Mesendoderm (in vitro differentiated cells): ENCODE data around the gene TTBK2.

Experiments used
- DNase-seq: peaks from one replicate; pipeline ENCODE4 v3.0.0; 2013
- H2AK5ac ChIP-seq: 2 replicates; pipeline ENCODE4 v1.6.1; 2013; ENCODE audit warnings: low read length, inconsistent platforms
- H2BK120ac ChIP-seq: 2 replicates; pipeline ENCODE4 v1.6.1; 2013; ENCODE audit warnings: low read depth, mild to moderate bottlenecking, low read length, moderate library complexity, mixed read lengths
- H2BK15ac ChIP-seq: replicated peaks from 2 replicates; pipeline ENCODE4 v1.6.1; 2013; ENCODE audit warnings: low read depth, mild to moderate bottlenecking, moderate library complexity
- H2BK5ac ChIP-seq: 2 replicates; pipeline ENCODE4 v1.6.1; 2013; ENCODE audit warnings: low read length, inconsistent platforms
- H3K18ac ChIP-seq: 2 replicates; pipeline ENCODE4 v1.6.1; 2013; ENCODE audit warnings: mild to moderate bottlenecking, low read length, mixed read lengths
- H3K23ac ChIP-seq: one replicate; pipeline ENCODE4 v1.6.1; 2013; ENCODE audit warnings: low read length
- H3K27ac ChIP-seq: 2 replicates; pipeline ENCODE4 v1.5.1; 2013; ENCODE audit warnings: low read depth, mild to moderate bottlenecking, inconsistent platforms, low read length, moderate library complexity
- H3K27me3 ChIP-seq: 2 replicates; pipeline ENCODE4 v1.6.1; 2013; ENCODE audit warnings: low read length, control low read depth, mild to moderate bottlenecking, inconsistent platforms; ENCODE audit not compliant: insufficient read depth, poor library complexity
- H3K36me3 ChIP-seq: 2 replicates; pipeline ENCODE4 v1.6.1; 2013; ENCODE audit warnings: low read length, inconsistent platforms; ENCODE audit not compliant: control insufficient read depth, insufficient read depth
- H3K4ac ChIP-seq: one replicate; pipeline ENCODE4 v1.6.1; 2013; ENCODE audit warnings: low read depth, mild to moderate bottlenecking, low read length, moderate library complexity
- H3K4me1 ChIP-seq: 2 replicates; pipeline ENCODE4 v1.6.1; 2013; ENCODE audit warnings: low read depth, low read length, inconsistent platforms; ENCODE audit not compliant: control insufficient read depth
- H3K4me2 ChIP-seq: 2 replicates; pipeline ENCODE4 v1.6.1; 2013; ENCODE audit warnings: low read length
- H3K4me3 ChIP-seq: 2 replicates; pipeline ENCODE4 v1.5.1; 2013; ENCODE audit warnings: mild to moderate bottlenecking, low read length
- H3K56ac ChIP-seq: one replicate; pipeline ENCODE4 v1.6.1; 2013; ENCODE audit warnings: low read length
- H3K79me1 ChIP-seq: 2 replicates; pipeline ENCODE4 v1.6.1; 2013; ENCODE audit warnings: low read length, inconsistent platforms
- H3K79me2 ChIP-seq: 2 replicates; pipeline ENCODE4 v1.6.1; 2013; ENCODE audit warnings: mild to moderate bottlenecking, low read length; ENCODE audit not compliant: control insufficient read depth, insufficient read depth
- H3K9ac ChIP-seq: 2 replicates; pipeline ENCODE4 v1.6.1; 2013; ENCODE audit warnings: low read length, inconsistent platforms
- H4K5ac ChIP-seq: one replicate; pipeline ENCODE4 v1.6.1; 2013; ENCODE audit warnings: low read length
- H4K8ac ChIP-seq: one replicate; pipeline ENCODE4 v1.6.1; 2013; ENCODE audit warnings: low read depth, mild to moderate bottlenecking, control low read depth, low read length, moderate library complexity
- WGBS: extraction: QIAGEN DNeasy Blood & Tissue Kit; methylation state at CpG from one replicate; pipeline ENCODE4 v1.1.7; 2013; ENCODE audit warnings: low lambda C conversion rate, missing lambda C conversion rate; ENCODE audit not compliant: insufficient coverage; ENCODE audit errors: extremely low coverage; 5-methylcytosine and 5-hydroxymethylcytosine counted together

Gene TTBK2

DNA sequence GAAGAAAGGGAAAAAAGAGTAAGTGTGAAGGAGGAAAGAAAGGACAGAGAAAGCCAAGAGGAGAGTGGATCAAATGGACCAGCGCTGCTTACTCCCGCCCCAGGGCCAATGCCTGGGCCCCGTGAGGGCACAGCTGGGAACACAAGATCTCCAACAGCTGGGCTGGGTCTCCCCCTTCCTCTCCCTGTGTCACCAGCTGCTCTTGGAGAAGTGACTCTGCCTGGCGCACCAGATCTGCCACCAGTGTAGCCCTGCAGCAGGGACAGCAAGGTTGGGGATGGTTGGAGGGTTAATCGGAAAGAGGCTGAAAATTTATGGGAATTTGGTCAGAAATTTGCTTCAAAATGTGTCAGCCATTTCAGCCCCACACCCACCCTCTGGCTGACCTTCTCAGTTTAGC, 192.0 kb downstream of the TTBK2 start:
- Histone ChIP-seq H3K4ac (no peak overlapping the region), H3K18ac (no peak overlapping the region), H2BK120ac (no peak overlapping the region), H3K27ac (no peak overlapping the region), H2BK15ac (no peak overlapping the region), H4K8ac (no peak overlapping the region), H3K23ac (no peak overlapping the region), H2BK5ac (no peak overlapping the region), H3K4me3 (no peak overlapping the region), H3K27me3 (no peaks in the 10 kb centered on the region), H4K5ac (no peak overlapping the region), H3K79me1 (no peaks in the 10 kb centered on the region), H3K4me2 (no peak overlapping the region), H3K36me3 (peaks cover 19% of the 10 kb centered on the region), H3K79me2 (no peaks in the 10 kb centered on the region), H3K9ac (no peak overlapping the region), H3K4me1 (no peaks in the 10 kb centered on the region), H2AK5ac (no peak overlapping the region), H3K56ac (no peak overlapping the region)
- no peak for DNase-seq
- WGBS: no CpG with 5 or more reads among the region's 5 CpGs

DNA sequence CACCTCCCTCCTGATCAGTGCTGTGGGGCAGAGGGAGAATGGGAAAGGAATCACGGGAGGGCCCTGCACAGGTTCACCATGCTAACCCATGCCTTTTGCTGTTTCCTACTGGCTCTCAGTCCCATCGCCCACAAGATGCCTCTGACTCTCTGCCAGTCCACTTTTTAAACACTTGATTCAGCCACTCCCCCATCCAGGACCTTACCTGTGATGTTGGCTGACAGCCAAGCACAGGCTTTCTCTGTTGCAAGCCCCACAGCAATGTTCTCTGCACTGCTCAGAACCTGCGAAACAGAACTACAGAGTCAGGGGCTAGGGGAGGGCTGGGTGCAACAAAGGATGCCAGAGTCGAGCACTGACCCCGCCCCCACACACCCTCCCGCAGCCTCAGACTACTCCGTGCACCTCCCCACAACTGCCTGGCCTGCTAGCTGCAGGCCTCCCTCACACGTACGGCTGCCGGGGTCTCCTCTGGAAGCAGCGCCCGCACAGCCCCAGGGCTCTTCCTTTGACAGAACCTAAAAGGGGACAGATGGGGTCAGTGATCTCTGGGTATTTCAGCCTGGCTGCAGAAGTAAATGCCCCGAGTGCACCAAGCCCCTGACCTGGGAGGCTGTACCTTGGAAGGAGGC, 192.7 kb downstream of the TTBK2 start:
- H3K18ac ChIP-seq: no peak overlapping the region

DNA sequence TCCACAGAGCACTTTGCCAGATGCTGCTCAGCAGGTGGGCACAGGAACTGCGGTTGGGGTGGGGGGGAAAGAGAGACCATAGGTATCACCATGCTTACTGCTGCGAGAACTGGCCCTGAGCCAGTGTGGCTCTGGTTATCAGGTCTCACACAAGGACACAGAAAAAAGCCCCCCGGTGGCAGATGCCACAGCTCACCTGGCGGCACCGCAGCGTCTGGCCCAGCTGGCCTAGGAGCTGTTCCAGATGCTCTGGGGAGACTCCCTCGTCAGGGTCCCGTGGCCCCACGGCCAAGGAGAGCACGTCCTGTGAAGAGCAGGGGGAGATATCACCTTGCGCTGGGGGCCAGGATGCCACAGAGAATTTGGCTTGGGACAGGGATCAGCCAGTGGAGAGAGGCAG, 194.5 kb downstream of the TTBK2 start:
- no peak overlapping the region for H3K4me3 ChIP-seq
- peaks cover 18% of the 10 kb centered on the region for H3K36me3 ChIP-seq
- no peak overlapping the region for H3K4ac ChIP-seq
- no peaks in the 10 kb centered on the region for H3K4me1 ChIP-seq
- no peak for DNase-seq
- WGBS: no CpG with 5 or more reads among the region's 11 CpGs
- H2BK120ac ChIP-seq: no peak overlapping the region
- H3K9ac ChIP-seq: no peak overlapping the region
- H4K5ac ChIP-seq: no peak overlapping the region
- no peak overlapping the region for H3K27ac ChIP-seq
- H3K23ac ChIP-seq: no peak overlapping the region
- no peaks in the 10 kb centered on the region for H3K79me1 ChIP-seq
- no peaks in the 10 kb centered on the region for H3K79me2 ChIP-seq
- no peak overlapping the region for H3K18ac ChIP-seq
- no peak overlapping the region for H3K4me2 ChIP-seq
- no peak overlapping the region for H2AK5ac ChIP-seq
- H4K8ac ChIP-seq: no peak overlapping the region
- no peak overlapping the region for H2BK15ac ChIP-seq
- no peak overlapping the region for H3K56ac ChIP-seq
- H2BK5ac ChIP-seq: no peak overlapping the region
- H3K27me3 ChIP-seq: no peaks in the 10 kb centered on the region

More for the DNA sequence above, 192.7 kb downstream of the TTBK2 start:
- Histone ChIP-seq H2BK15ac (no peak overlapping the region), H3K23ac (no peak overlapping the region), H2AK5ac (no peak overlapping the region), H2BK5ac (no peak overlapping the region), H3K4me2 (no peak overlapping the region), H2BK120ac (no peak overlapping the region), H3K56ac (no peak overlapping the region), H3K36me3 (peaks cover 23% of the 10 kb centered on the region), H3K4ac (no peak overlapping the region), H3K27me3 (no peaks in the 10 kb centered on the region), H4K5ac (no peak overlapping the region), H3K9ac (no peak overlapping the region), H3K4me3 (no peak overlapping the region), H3K79me1 (no peaks in the 10 kb centered on the region), H3K27ac (no peak overlapping the region), H3K79me2 (no peaks in the 10 kb centered on the region), H3K4me1 (no peaks in the 10 kb centered on the region), H4K8ac (no peak overlapping the region)
- DNase-seq: no peak
- no CpG with 5 or more reads among the region's 13 CpGs for WGBS

DNA sequence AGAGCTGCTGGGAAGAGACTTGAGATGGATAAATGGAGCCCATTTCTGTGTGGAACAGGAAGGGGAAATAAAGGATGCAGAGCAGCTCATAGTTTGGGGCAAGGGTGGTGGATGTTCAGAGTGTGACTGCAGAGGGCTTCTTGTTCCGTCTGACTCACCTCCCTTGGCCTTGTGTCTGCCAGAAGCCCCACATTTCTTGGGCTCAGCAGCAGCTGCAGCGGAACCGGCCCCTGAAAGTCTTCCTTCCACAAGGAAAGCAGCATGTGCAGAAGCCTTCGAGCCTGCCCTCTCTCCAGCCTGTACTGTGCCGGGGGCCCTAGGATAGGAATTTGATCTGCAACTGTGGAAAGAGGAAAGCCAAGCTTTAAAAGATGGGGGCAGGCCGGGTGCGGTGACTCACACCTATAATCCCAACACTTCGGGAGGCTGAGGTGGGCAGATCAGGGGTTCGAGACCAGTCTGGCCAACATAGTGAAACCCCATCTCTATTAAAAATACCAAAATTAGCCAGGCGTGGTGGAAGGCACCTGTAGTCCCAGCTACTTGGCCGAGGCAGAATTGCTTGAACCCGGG, 195.2 kb downstream of the TTBK2 start:
- H3K23ac ChIP-seq: no peak overlapping the region
- no peak overlapping the region for H3K18ac ChIP-seq
- no peak for DNase-seq

DNA sequence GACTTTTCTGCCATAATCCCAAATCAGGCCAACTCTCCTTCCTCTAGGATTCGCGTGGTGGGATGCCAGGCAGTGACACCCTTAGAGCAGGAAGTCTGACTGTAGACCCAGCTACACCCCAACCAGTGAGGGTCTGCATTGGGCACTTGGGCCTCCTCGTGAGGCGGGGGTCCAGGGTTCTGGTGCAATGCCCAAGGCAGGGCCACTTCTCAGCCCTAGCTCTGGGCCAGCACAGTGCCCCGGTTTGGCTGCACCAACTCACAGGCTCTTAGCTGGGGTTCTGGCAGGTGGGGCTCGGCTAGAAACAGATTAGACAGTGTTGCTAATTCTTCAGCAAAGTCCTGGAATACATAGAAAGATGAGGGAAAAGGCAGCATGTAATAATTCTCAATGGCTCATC, 196.3 kb downstream of the TTBK2 start:
- Histone ChIP-seq H3K27ac (no peak overlapping the region), H2BK120ac (no peak overlapping the region), H3K18ac (no peak overlapping the region), H3K4me1 (no peaks in the 10 kb centered on the region), H2BK15ac (no peak overlapping the region), H4K5ac (no peak overlapping the region), H3K4ac (no peak overlapping the region), H3K4me3 (no peak overlapping the region), H3K79me1 (no peaks in the 10 kb centered on the region), H3K4me2 (no peak overlapping the region), H3K79me2 (no peaks in the 10 kb centered on the region), H3K23ac (no peak overlapping the region), H3K56ac (no peak overlapping the region), H3K9ac (no peak overlapping the region), H3K27me3 (no peaks in the 10 kb centered on the region), H3K36me3 (peaks cover 17% of the 10 kb centered on the region), H4K8ac (no peak overlapping the region), H2BK5ac (no peak overlapping the region), H2AK5ac (no peak overlapping the region)
- no CpG with 5 or more reads among the region's 6 CpGs for WGBS
- no peak for DNase-seq

More for the DNA sequence above, 195.2 kb downstream of the TTBK2 start:
- no peak overlapping the region for H2AK5ac ChIP-seq
- H3K4me1 ChIP-seq: no peaks in the 10 kb centered on the region
- no peak overlapping the region for H3K4me2 ChIP-seq
- no peak overlapping the region for H3K27ac ChIP-seq
- H3K27me3 ChIP-seq: no peaks in the 10 kb centered on the region
- H2BK120ac ChIP-seq: no peak overlapping the region
- H4K5ac ChIP-seq: no peak overlapping the region
- H3K4me3 ChIP-seq: no peak overlapping the region
- no peak overlapping the region for H2BK15ac ChIP-seq
- H4K8ac ChIP-seq: no peak overlapping the region
- no peak overlapping the region for H2BK5ac ChIP-seq
- no peak overlapping the region for H3K9ac ChIP-seq
- H3K56ac ChIP-seq: no peak overlapping the region
- no CpG with 5 or more reads among the region's 12 CpGs for WGBS
- no peaks in the 10 kb centered on the region for H3K79me1 ChIP-seq
- no peaks in the 10 kb centered on the region for H3K79me2 ChIP-seq
- peaks cover 17% of the 10 kb centered on the region for H3K36me3 ChIP-seq
- no peak overlapping the region for H3K4ac ChIP-seq

DNA sequence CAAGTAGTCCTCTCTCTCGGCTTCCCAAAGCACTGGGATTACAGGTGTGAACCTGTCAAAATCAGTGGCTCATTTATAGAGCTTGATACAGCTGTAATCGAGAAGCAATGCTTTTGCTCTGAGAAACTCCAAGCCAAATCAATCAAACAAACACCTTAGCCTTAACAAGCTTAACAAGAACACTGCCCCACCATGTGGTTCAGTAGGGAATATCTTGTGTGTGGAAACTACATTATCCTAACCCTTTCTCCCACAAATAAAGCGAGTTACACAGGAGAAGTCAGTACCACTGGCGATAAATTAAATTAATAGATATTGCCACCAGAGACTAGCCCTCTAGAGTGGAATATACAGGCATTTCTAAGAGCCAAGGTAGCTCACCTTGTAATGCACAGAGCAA, 197.5 kb downstream of the TTBK2 start:
- H4K5ac ChIP-seq: no peak overlapping the region
- H4K8ac ChIP-seq: no peak overlapping the region
- no peaks in the 10 kb centered on the region for H3K4me1 ChIP-seq
- peaks cover 17% of the 10 kb centered on the region for H3K36me3 ChIP-seq
- no peak overlapping the region for H3K4me3 ChIP-seq
- no CpG with 5 or more reads among the region's 4 CpGs for WGBS
- no peak overlapping the region for H2BK120ac ChIP-seq
- no peak overlapping the region for H2BK15ac ChIP-seq
- H3K18ac ChIP-seq: no peak overlapping the region
- H3K27ac ChIP-seq: no peak overlapping the region
- H3K79me2 ChIP-seq: no peaks in the 10 kb centered on the region
- H3K4me2 ChIP-seq: no peak overlapping the region
- H3K56ac ChIP-seq: no peak overlapping the region
- H2BK5ac ChIP-seq: no peak overlapping the region
- H3K9ac ChIP-seq: no peak overlapping the region
- H3K27me3 ChIP-seq: no peaks in the 10 kb centered on the region
- peak; percentile 18 for DNase-seq
- no peak overlapping the region for H3K4ac ChIP-seq
- no peak overlapping the region for H3K23ac ChIP-seq
- H3K79me1 ChIP-seq: no peaks in the 10 kb centered on the region
- H2AK5ac ChIP-seq: no peak overlapping the region
